Right renal cortex interstitium (tissue), 3 donors: Measurements from ENCODE around the gene CD68. TPM values are rescaled to one million over a fixed set of nuclear protein-coding genes. Genes with fewer than 3 reads are reported as not detected.
A peak's percentile ranks its signal among the peaks of the same experiment; 100 is the strongest.

Experiments used
- DNase-seq, 3 donors: peaks; one replicate each; pipeline ENCODE4 v3.0.0-alpha.2; 2013; ENCODE audit warnings: low read depth in 3 of 3, low spot score in 2 of 3
- polyA plus RNA-seq, 3 donors: library from polyadenylated mRNA; unstranded; fragments of 120-200 nt; gene quantifications; one replicate each; pipeline ENCODE4 v1.2.1, GENCODE V29; 2013; ENCODE audit not compliant: insufficient read length in 3 of 3

The CD68 gene
- polyA plus RNA-seq, 3 donors: 46.9 to 67.9 (median 57.3) TPM

GRCh38 chr17:7558544-7559319, 20.7 kb upstream of the CD68 start, which contains the start of gene TNFSF13:
Gene TNFSF13, plus strand, starts transcription at chr17:7558750. Its CDS starts 290 bp downstream, at chr17:7559040.
- no peak for DNase-seq

- no peak for DNase-seq
These were observed 19.9 kb upstream of the CD68 start for GRCh38 chr17:7559320-7560171.

DNA sequence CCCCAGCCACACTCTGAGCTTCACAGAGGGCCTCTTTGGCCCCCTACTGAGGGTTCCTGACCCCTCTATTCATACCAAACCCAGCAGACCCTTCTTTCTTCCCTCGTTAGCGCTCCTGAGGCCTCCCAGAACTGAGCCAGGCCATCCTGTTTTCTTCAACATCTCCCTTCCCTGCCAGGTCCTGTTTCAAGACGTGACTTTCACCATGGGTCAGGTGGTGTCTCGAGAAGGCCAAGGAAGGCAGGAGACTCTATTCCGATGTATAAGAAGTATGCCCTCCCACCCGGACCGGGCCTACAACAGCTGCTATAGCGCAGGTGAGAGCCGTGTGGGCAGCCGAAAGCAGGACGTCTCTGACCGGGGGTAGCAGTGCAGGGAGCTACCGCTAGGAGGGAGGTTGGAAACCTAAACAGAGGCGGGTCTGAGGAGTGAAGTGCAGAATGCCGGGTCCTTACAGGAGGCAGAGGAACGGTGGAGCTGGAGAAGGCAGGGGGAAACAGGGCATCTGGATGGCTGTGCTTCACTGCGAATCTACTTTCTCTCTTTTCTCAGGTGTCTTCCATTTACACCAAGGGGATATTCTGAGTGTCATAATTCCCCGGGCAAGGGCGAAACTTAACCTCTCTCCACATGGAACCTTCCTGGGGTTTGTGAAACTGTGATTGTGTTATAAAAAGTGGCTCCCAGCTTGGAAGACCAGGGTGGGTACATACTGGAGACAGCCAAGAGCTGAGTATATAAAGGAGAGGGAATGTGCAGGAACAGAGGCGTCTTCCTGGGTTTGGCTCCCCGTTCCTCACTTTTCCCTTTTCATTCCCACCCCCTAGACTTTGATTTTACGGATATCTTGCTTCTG, 19.0 kb upstream of the CD68 start:
- DNase-seq: peak in 1 of 3 donors; percentile 67

DNA sequence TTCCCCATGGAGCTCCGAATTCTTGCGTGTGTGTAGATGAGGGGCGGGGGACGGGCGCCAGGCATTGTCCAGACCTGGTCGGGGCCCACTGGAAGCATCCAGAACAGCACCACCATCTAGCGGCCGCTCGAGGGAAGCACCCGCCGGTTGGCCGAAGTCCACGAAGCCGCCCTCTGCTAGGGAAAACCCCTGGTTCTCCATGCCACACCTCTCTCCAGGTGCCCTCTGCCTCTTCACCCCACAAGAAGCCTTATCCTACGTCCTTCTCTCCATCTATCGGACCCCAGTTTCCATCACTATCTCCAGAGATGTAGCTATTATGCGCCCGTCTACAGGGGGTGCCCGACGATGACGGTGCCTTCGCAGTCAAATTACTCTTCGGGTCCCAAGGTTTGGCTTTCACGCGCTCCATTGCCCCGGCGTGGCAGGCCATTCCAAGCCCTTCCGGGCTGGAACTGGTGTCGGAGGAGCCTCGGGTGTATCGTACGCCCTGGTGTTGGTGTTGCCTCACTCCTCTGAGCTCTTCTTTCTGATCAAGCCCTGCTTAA, 18.3 kb upstream of the CD68 start:
- peak in 2 of 3 donors; percentile 74 to 77 for DNase-seq

DNA sequence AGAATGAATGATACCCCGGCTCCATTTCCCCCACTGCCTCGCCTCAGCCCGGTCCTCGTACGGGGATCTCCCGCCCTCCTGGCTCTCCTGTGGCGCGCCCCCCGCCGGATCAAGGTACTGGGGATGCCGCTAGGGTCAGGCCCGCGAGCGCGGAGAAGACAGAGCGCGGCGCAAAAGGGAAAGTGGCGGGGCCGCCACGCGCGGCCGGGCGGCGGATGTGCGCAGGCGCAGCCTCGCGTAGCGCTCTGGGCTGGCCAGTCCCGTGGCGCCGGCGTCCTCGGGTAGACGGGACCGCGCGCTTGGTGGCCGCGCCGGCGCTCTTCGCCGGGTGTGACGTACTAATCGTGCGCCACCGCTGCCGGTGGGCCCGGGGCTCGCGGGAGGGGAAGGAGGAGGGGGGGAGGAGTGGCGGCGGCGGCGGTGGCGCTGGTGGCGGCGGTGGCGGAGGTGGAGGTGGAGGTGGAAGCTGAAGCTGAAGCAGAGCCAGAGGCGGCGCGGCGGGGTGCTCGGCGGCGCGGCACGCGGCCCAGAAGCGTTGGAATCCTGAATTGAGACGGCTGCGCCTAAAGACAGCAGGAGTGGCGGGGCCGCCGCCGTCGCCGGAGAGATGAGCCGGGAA, 17.7 kb upstream of the CD68 start, which contains the start of gene SENP3:
TSS of gene SENP3 (plus strand) at position 331 of the 619 bp plus-strand sequence. CDS start 1,158 bp downstream, outside the sequence.
- peak in 2 of 3 donors; percentile 70 to 85 for DNase-seq

GRCh38 chr17:7562208-7562605, 17.2 kb upstream of the CD68 start:
- no peak for DNase-seq

GRCh38 chr17:7563115-7563869, 16.1 kb upstream of the CD68 start:
- DNase-seq: no peak

- DNase-seq: no peak
These were observed 9.9 kb upstream of the CD68 start for GRCh38 chr17:7569571-7569970.

DNA sequence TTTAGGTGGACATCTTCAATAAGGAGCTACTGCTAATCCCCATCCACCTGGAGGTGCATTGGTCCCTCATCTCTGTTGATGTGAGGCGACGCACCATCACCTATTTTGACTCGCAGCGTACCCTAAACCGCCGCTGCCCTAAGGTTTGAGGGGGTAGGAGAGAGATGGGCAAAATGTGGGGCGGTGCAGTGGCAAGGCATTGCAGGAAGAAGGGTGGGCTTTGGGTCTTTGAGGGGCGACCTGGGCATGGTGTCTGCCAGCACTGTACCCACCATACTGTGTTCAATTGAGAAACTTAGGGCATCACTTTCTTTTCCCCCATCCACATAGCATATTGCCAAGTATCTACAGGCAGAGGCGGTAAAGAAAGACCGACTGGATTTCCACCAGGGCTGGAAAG, 9.1 kb upstream of the CD68 start:
- DNase-seq: no peak

- peak in 1 of 3 donors; percentile 96 for DNase-seq
These were observed 7.2 kb upstream of the CD68 start for GRCh38 chr17:7572338-7572587.

DNA sequence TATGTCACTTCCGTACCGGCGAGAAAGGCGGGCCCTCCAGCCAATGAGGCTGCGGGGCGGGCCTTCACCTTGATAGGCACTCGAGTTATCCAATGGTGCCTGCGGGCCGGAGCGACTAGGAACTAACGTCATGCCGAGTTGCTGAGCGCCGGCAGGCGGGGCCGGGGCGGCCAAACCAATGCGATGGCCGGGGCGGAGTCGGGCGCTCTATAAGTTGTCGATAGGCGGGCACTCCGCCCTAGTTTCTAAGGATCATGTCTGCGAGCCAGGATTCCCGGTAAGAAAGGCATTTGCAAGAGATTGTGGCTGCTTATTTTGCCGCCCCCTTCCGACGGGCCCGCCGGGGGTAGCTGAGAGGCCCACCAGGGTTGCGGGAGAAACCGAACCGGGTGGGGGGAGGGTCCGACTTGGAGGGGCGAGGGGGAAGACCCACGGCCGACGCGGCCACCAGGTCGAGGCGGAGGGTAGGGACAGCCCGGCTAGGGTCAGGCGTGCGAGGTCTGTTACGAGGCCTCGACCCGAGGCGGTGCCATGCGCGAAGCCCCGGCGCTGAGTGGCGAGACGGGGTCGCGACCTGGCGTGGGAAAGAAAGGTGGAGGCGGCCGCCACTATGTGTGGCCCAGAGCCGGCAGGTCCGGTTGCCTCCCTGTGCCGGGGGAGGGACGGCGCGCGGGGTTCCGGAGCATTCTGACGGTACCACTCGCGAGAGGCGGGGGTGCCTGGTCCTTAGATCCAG, 6.7 kb upstream of the CD68 start:
- DNase-seq: peak in 2 of 3 donors; percentile 96 to 98

GRCh38 chr17:7573324-7574080, 5.9 kb upstream of the CD68 start:
- peak in 2 of 3 donors; percentile 65 to 77 for DNase-seq

DNA sequence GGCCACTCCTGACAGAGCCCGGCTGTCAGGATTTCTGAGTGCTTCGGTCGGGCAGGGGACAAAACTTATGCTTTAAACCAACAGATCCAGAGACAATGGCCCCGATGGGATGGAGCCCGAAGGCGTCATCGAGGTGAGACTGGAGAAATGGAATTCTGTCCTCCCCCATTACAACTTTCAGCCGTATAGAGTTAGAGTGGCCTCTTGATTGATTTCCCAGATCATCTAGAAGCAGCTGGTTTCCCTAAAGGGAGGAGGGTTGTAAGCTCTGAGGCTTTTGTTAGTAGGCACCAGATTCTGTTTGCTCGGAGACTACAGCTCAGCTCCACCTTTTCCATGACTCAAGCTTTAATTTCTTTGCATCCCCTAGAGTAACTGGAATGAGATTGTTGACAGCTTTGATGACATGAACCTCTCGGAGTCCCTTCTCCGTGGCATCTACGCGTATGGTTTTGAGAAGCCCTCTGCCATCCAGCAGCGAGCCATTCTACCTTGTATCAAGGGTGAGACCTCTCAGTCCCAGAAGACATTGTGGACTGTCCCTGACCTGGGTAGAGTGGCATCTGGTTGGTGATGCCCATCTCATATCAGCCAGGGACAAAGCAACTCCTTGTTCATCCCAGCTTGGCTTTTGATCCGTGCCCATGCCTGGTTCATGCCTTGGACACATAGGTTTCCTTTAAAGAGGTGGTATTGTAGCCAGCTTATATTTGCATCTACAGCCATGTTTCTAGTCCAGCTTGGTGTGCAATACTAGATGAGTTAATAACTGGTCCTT, 5.1 kb upstream of the CD68 start:
- no peak for DNase-seq

- DNase-seq: no peak
These were observed 4.0 kb upstream of the CD68 start for GRCh38 chr17:7575481-7575883.

GRCh38 chr17:7575959-7576358, 3.5 kb upstream of the CD68 start:
- no peak for DNase-seq

- DNase-seq: no peak
These were observed 3.0 kb upstream of the CD68 start for GRCh38 chr17:7576432-7576937.
